Loucy (cell line): ENCODE measurements around the gene EQTN.

Experiments used
- EZH2phosphoT487 ChIP-seq: fragments of 200-600 bp; IDR thresholded peaks from 2 replicates; pipeline ENCODE4 v1.6.1; 2018; ENCODE audit warnings: antibody characterized with exemption, mild to moderate bottlenecking, moderate library complexity, borderline replicate concordance
- TF ChIP-seq, protein P1 (sequence below): fragments of 200-600 bp; sonication (generic); conservative IDR thresholded peaks from 2 replicates; pipeline ENCODE4 v1.5.1; 2014; ENCODE audit warnings: mild to moderate bottlenecking, antibody characterized with exemption, low read length

- TF ChIP-seq, protein P1, sequence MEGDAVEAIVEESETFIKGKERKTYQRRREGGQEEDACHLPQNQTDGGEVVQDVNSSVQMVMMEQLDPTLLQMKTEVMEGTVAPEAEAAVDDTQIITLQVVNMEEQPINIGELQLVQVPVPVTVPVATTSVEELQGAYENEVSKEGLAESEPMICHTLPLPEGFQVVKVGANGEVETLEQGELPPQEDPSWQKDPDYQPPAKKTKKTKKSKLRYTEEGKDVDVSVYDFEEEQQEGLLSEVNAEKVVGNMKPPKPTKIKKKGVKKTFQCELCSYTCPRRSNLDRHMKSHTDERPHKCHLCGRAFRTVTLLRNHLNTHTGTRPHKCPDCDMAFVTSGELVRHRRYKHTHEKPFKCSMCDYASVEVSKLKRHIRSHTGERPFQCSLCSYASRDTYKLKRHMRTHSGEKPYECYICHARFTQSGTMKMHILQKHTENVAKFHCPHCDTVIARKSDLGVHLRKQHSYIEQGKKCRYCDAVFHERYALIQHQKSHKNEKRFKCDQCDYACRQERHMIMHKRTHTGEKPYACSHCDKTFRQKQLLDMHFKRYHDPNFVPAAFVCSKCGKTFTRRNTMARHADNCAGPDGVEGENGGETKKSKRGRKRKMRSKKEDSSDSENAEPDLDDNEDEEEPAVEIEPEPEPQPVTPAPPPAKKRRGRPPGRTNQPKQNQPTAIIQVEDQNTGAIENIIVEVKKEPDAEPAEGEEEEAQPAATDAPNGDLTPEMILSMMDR, result no peak
- no peak for TF ChIP-seq EZH2phosphoT487
These were observed at the start of gene EQTN for GRCh38 chr9:27297050-27297449.
